CD4-positive, CD25-positive, alpha-beta regulatory T cell (primary cell): ENCODE measurements around the gene COL17A1. TPM values are rescaled to one million over a fixed set of nuclear protein-coding genes. Genes with fewer than 3 reads are reported as not detected.

Experiments used
- polyA plus RNA-seq, 4 donors: library from polyadenylated mRNA; unstranded; fragments of 300-500 nt; fragmentation: Illumina TruSeq; gene quantifications; one replicate each; pipeline ENCODE4 v1.2.3, GENCODE V29; 2021
- total RNA-seq: library from RNA; stranded (reverse); gene quantifications from one replicate; pipeline ENCODE4 v1.2.3, GENCODE V29; 2022

Gene COL17A1
- total and polyA plus RNA-seq, 5 donors from 2014 or later: 0.24 TPM; not detected in 4

Other genes starting within 250 kb of the COL17A1 start
- gene SH3PXD2A, start 230.3 kb downstream of the COL17A1 start, total RNA-seq: 15.4 TPM
- gene SH3PXD2A, start 230.3 kb downstream of the COL17A1 start, polyA plus RNA-seq: under 1 TPM; 0.24 to 0.59 (median 0.38) TPM
- gene STN1, start 167.7 kb downstream of the COL17A1 start, total RNA-seq: 44.1 TPM
- gene STN1, start 167.7 kb downstream of the COL17A1 start, polyA plus RNA-seq: 100 to 1,000 TPM in 3 of 4 donors, 10 to 100 TPM in 1; 94.5 to 122 (median 109) TPM
- 23.5 TPM for gene SLK, start 118.7 kb downstream of the COL17A1 start, total RNA-seq
- 1 to 10 TPM; 3.2 to 6.0 (median 3.3) TPM for gene SLK, start 118.7 kb downstream of the COL17A1 start, polyA plus RNA-seq
- 12.9 TPM for gene SFR1, start 36.3 kb upstream of the COL17A1 start, total RNA-seq
- gene SFR1, start 36.3 kb upstream of the COL17A1 start, polyA plus RNA-seq: 10 to 100 TPM; 14.5 to 19.6 (median 15.3) TPM
- not detected for gene CFAP43, start 146.5 kb upstream of the COL17A1 start, total RNA-seq
- gene CFAP43, start 146.5 kb upstream of the COL17A1 start, polyA plus RNA-seq: not detected
- gene GSTO1, start 169.0 kb upstream of the COL17A1 start, total RNA-seq: 39.9 TPM
- 100 to 1,000 TPM; 176 to 199 (median 184) TPM for gene GSTO1, start 169.0 kb upstream of the COL17A1 start, polyA plus RNA-seq
- gene GSTO2, start 183.3 kb upstream of the COL17A1 start, total RNA-seq: 1.7 TPM
- 1 to 10 TPM in 2 of 4 donors, under 1 TPM in 2; 0.35 to 3.6 (median 1.1) TPM for gene GSTO2, start 183.3 kb upstream of the COL17A1 start, polyA plus RNA-seq